Liver (tissue), 9 donors: Measurements from ENCODE around the gene SLC25A40. TPM values are rescaled to one million over a fixed set of nuclear protein-coding genes. Genes with fewer than 3 reads are reported as not detected.

Experiments used
- DNase-seq: peaks from one replicate; pipeline ENCODE4 v3.0.0-alpha.2; 2017; ENCODE audit warnings: low spot score
- H3K27ac ChIP-seq, 2 donors: one replicate each; pipeline ENCODE4 v1.7.0; 2013; ENCODE audit warnings: inconsistent platforms in 2 of 2, low read length in 2 of 2, control low read depth in 1 of 2, low read depth in 1 of 2, mild to moderate bottlenecking in 1 of 2
- H3K27me3 ChIP-seq, 4 donors: one replicate each; pipeline versions ENCODE4 v1.6.1 to v1.7.0; 2013; ENCODE audit warnings: low read length in 3 of 4, inconsistent platforms in 1 of 4, mild to moderate bottlenecking in 1 of 4, moderate library complexity in 1 of 4; ENCODE audit not compliant: control insufficient read depth in 4 of 4, insufficient read depth in 4 of 4
- H3K36me3 ChIP-seq, 4 donors: one replicate each; pipeline versions ENCODE4 v1.6.1 to v1.7.0; 2013; ENCODE audit warnings: low read length in 3 of 4, mild to moderate bottlenecking in 3 of 4, low read depth in 1 of 4, moderate library complexity in 1 of 4; ENCODE audit not compliant: control insufficient read depth in 4 of 4, insufficient read depth in 3 of 4
- H3K4me1 ChIP-seq, 4 donors: one replicate each; pipeline versions ENCODE4 v1.6.1 to v1.7.0; 2013; ENCODE audit warnings: low read length in 3 of 4, mild to moderate bottlenecking in 3 of 4, moderate library complexity in 1 of 4; ENCODE audit not compliant: control insufficient read depth in 4 of 4, insufficient read depth in 4 of 4
- H3K4me3 ChIP-seq, 3 donors: one replicate each; pipeline versions ENCODE4 v1.6.1 to v1.7.0; 2013; ENCODE audit warnings: low read length in 3 of 3, control low read depth in 1 of 3, low read depth in 1 of 3, mild to moderate bottlenecking in 1 of 3
- H3K9ac ChIP-seq, 2 donors: one replicate each; pipeline ENCODE4 v1.7.0; 2013; ENCODE audit warnings: low read length in 2 of 2, mild to moderate bottlenecking in 2 of 2, moderate library complexity in 2 of 2, control low read depth in 1 of 2, low read depth in 1 of 2
- H3K9me3 ChIP-seq, 4 donors: one replicate each; pipeline versions ENCODE4 v1.6.1 to v1.7.0; 2013; ENCODE audit warnings: low read length in 3 of 4; ENCODE audit not compliant: control insufficient read depth in 4 of 4
- EGR1 ChIP-seq, 2 donors: IDR thresholded peaks; 2 replicates each; pipeline ENCODE4 v1.6.1; 2016 to 2018; ENCODE audit warnings: antibody characterized with exemption in 2 of 2, low read depth in 2 of 2
- FOXA1 ChIP-seq: IDR thresholded peaks from 2 replicates; pipeline ENCODE4 v1.6.1; 2016; ENCODE audit warnings: antibody characterized with exemption
- FOXA2 ChIP-seq: IDR thresholded peaks from 2 replicates; pipeline ENCODE4 v1.6.1; 2016; ENCODE audit warnings: antibody characterized with exemption
- GABPA ChIP-seq, 2 donors: IDR thresholded peaks in 1 of 2; conservative IDR thresholded peaks in 1 of 2; 2 replicates each; pipeline ENCODE4 v1.6.1; 2016; ENCODE audit warnings: antibody characterized with exemption in 2 of 2, mild to moderate bottlenecking in 1 of 2, moderate library complexity in 1 of 2
- HNF4A ChIP-seq, 2 donors: conservative IDR thresholded peaks; 2 replicates each; pipeline ENCODE4 v1.6.1; 2016; ENCODE audit warnings: antibody characterized with exemption in 2 of 2, mild to moderate bottlenecking in 2 of 2
- HNF4G ChIP-seq: IDR thresholded peaks from 2 replicates; pipeline ENCODE4 v1.6.1; 2016; ENCODE audit warnings: antibody characterized with exemption
- JUND ChIP-seq, 2 donors: IDR thresholded peaks; 2 replicates each; pipeline ENCODE4 v1.6.1; 2016; ENCODE audit warnings: antibody characterized with exemption in 2 of 2
- NR2F2 ChIP-seq: IDR thresholded peaks from 2 replicates; pipeline ENCODE4 v1.6.1; 2016; ENCODE audit warnings: antibody characterized with exemption
- RAD21 ChIP-seq, 2 donors: IDR thresholded peaks; 2 replicates each; pipeline ENCODE4 v1.6.1; 2016; ENCODE audit warnings: antibody characterized with exemption in 2 of 2, mild to moderate bottlenecking in 2 of 2
- RXRA ChIP-seq, 2 donors: IDR thresholded peaks; 2 replicates each; pipeline ENCODE4 v1.6.1; 2017 to 2018; ENCODE audit warnings: antibody characterized with exemption in 2 of 2, mild to moderate bottlenecking in 1 of 2
- SP1 ChIP-seq: IDR thresholded peaks from 2 replicates; pipeline ENCODE4 v1.6.1; 2018; ENCODE audit warnings: antibody characterized with exemption, mild to moderate bottlenecking
- TAF1 ChIP-seq: conservative IDR thresholded peaks from 2 replicates; pipeline ENCODE4 v1.6.1; 2016; ENCODE audit warnings: antibody characterized with exemption, mild to moderate bottlenecking
- YY1 ChIP-seq: IDR thresholded peaks from 2 replicates; pipeline ENCODE4 v1.6.1; 2016; ENCODE audit warnings: antibody characterized with exemption, mild to moderate bottlenecking
- WGBS: extraction: QIAGEN DNeasy Blood & Tissue Kit; methylation state at CpG from one replicate; pipeline ENCODE4 v1.1.7; 2013; 5-methylcytosine and 5-hydroxymethylcytosine counted together
- polyA plus RNA-seq, 2 donors: library from polyadenylated mRNA; stranded (reverse) in 1 of 2; unstranded in 1 of 2; fragments of 200-250 nt in 1 of 2; fragments of >200 nt in 1 of 2; fragmentation: Nextera tagmentation in 1 of 2; extraction: Ambion mirVana in 1 of 2; gene quantifications; one replicate each; pipeline versions ENCODE4 v1.2.1 to v1.2.3, GENCODE V29; 2013 to 2015
- total RNA-seq, 2 donors: library from RNA; depleted of rRNA; stranded (reverse); fragments of >200 nt; gene quantifications; one replicate each; pipeline ENCODE4 v1.2.3, GENCODE V29; 2014
- TF ChIP-seq, protein P1 (sequence below): fragments of 150-350 bp; IDR thresholded peaks from 2 replicates; pipeline ENCODE4 v1.5.1; 2017; ENCODE audit warnings: improper control_type of control experiment, low read depth, low read length; ENCODE audit not compliant: missing input control
- TF ChIP-seq, protein P2 (sequence below): IDR thresholded peaks from 2 replicates; pipeline ENCODE4 v1.6.1; 2016; ENCODE audit warnings: antibody characterized with exemption
- TF ChIP-seq, protein P3 (sequence below): IDR thresholded peaks from 2 replicates; pipeline ENCODE4 v1.6.1; 2016; ENCODE audit warnings: antibody characterized with exemption
- TF ChIP-seq, protein P4 (sequence below): IDR thresholded peaks from 2 replicates; pipeline ENCODE4 v1.6.1; 2016; ENCODE audit warnings: antibody characterized with exemption, mild to moderate bottlenecking
- donor health status: healthy.
- donor health status: healthy.
- donor health status: healthy.
- donor health status: healthy.
- donor health status: healthy.

The SLC25A40 gene
- total and polyA plus RNA-seq, 4 donors, result 3.5 to 14.4 (median 4.4) TPM

DNA sequence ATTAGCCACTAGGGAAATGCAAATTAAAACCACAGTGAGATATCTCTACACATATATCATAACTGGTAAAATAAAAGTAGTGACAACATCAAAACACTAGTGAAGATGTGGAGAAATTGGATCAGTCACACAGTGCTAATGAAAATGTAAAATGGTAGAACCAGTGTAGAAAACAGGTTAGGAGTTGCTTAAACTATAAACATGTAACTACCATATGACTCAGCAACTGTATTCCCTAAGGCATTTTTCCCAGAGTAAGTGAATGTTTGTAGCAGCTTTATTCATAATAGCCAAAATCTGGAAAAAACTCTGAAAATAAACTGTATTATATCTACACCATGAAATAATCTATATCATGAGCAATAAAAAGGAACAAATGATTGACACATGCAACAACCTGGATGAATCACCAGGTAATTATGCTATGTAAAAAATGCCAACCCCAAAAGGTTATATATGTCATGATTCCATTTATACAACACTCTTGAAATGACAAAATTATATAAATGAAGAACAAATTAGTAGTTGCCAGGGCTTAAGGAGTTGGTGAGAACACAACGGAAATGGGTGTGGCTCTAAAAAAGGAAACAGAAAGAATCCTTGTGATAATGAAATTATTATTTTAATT is 22.8 kb downstream of the SLC25A40 start:
- no peak overlapping the region for H3K27ac ChIP-seq
- H3K9ac ChIP-seq, result no peak overlapping the region
- TF ChIP-seq FOXA1, result no peak
- no peak for TF ChIP-seq HNF4A (conservative IDR thresholded peaks at IDR 0.05)
- TF ChIP-seq, protein P1, sequence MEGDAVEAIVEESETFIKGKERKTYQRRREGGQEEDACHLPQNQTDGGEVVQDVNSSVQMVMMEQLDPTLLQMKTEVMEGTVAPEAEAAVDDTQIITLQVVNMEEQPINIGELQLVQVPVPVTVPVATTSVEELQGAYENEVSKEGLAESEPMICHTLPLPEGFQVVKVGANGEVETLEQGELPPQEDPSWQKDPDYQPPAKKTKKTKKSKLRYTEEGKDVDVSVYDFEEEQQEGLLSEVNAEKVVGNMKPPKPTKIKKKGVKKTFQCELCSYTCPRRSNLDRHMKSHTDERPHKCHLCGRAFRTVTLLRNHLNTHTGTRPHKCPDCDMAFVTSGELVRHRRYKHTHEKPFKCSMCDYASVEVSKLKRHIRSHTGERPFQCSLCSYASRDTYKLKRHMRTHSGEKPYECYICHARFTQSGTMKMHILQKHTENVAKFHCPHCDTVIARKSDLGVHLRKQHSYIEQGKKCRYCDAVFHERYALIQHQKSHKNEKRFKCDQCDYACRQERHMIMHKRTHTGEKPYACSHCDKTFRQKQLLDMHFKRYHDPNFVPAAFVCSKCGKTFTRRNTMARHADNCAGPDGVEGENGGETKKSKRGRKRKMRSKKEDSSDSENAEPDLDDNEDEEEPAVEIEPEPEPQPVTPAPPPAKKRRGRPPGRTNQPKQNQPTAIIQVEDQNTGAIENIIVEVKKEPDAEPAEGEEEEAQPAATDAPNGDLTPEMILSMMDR, result no peak
- no peak for TF ChIP-seq HNF4G
- TF ChIP-seq RAD21 (IDR thresholded peaks at IDR 0.05), result no peak
- TF ChIP-seq SP1, result no peak
- WGBS, result 79% methylated on average over 1 of the region's 1 CpG
- H3K36me3 ChIP-seq, result peaks cover 4 to 19% (median 17%) of the 10 kb centered on the region in 4 donors
- no peak overlapping the region for H3K4me3 ChIP-seq
- no peaks in the 10 kb centered on the region for H3K4me1 ChIP-seq
- H3K27me3 ChIP-seq, result no peaks in the 10 kb centered on the region
- no peak for DNase-seq
- no peaks in the 10 kb centered on the region for H3K9me3 ChIP-seq

DNA sequence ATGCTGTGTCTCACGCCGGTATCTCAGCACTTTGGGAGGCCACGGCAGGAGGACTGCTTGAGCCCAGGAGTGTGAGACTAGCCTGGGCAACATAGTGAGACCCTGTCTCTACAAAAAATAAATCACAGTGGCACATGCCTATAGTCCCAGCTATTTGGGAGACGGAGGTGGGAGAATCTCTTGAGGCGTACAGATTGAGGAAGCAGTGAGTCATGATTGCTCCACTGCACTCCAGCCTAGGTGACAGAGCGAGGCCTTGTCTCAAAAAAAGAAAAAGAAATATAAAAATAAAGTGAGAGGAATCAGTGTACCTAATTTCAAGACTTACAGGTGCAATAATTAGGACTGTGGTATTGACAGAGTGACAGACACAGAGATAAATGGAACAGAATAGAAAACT is 23.9 kb downstream of the SLC25A40 start:
- H3K36me3 ChIP-seq, result peaks cover 3 to 14% (median 10%) of the 10 kb centered on the region in 4 donors

More for the DNA sequence above, 23.9 kb downstream of the SLC25A40 start:
- WGBS, result 95% methylated on average over 6 of the region's 6 CpGs
- DNase-seq, result no peak
- Histone ChIP-seq H3K27me3 (no peaks in the 10 kb centered on the region), H3K9me3 (no peaks in the 10 kb centered on the region), H3K4me3 (no peak overlapping the region), H3K27ac (no peak overlapping the region), H3K9ac (no peak overlapping the region), H3K4me1 (no peaks in the 10 kb centered on the region)
- TF ChIP-seq, protein P2, sequence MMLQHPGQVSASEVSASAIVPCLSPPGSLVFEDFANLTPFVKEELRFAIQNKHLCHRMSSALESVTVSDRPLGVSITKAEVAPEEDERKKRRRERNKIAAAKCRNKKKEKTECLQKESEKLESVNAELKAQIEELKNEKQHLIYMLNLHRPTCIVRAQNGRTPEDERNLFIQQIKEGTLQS, result no peak
- TF ChIP-seq TAF1 (no peak), SP1 (no peak), GABPA (IDR thresholded peaks at IDR 0.05 in 1 of 2, conservative IDR thresholded peaks at IDR 0.05 in 1 of 2) (no peak), NR2F2 (no peak), YY1 (no peak), RXRA (IDR thresholded peaks at IDR 0.05) (no peak), RAD21 (IDR thresholded peaks at IDR 0.05) (no peak), FOXA2 (no peak), HNF4G (no peak), EGR1 (IDR thresholded peaks at IDR 0.05; ENCODE audit: low read depth in 2 of 2) (no peak), JUND (IDR thresholded peaks at IDR 0.05) (no peak)
- TF ChIP-seq, protein P3, sequence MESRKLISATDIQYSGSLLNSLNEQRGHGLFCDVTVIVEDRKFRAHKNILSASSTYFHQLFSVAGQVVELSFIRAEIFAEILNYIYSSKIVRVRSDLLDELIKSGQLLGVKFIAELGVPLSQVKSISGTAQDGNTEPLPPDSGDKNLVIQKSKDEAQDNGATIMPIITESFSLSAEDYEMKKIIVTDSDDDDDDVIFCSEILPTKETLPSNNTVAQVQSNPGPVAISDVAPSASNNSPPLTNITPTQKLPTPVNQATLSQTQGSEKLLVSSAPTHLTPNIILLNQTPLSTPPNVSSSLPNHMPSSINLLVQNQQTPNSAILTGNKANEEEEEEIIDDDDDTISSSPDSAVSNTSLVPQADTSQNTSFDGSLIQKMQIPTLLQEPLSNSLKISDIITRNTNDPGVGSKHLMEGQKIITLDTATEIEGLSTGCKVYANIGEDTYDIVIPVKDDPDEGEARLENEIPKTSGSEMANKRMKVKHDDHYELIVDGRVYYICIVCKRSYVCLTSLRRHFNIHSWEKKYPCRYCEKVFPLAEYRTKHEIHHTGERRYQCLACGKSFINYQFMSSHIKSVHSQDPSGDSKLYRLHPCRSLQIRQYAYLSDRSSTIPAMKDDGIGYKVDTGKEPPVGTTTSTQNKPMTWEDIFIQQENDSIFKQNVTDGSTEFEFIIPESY, result no peak
- TF ChIP-seq, protein P1, result no peak
- TF ChIP-seq, protein P4, sequence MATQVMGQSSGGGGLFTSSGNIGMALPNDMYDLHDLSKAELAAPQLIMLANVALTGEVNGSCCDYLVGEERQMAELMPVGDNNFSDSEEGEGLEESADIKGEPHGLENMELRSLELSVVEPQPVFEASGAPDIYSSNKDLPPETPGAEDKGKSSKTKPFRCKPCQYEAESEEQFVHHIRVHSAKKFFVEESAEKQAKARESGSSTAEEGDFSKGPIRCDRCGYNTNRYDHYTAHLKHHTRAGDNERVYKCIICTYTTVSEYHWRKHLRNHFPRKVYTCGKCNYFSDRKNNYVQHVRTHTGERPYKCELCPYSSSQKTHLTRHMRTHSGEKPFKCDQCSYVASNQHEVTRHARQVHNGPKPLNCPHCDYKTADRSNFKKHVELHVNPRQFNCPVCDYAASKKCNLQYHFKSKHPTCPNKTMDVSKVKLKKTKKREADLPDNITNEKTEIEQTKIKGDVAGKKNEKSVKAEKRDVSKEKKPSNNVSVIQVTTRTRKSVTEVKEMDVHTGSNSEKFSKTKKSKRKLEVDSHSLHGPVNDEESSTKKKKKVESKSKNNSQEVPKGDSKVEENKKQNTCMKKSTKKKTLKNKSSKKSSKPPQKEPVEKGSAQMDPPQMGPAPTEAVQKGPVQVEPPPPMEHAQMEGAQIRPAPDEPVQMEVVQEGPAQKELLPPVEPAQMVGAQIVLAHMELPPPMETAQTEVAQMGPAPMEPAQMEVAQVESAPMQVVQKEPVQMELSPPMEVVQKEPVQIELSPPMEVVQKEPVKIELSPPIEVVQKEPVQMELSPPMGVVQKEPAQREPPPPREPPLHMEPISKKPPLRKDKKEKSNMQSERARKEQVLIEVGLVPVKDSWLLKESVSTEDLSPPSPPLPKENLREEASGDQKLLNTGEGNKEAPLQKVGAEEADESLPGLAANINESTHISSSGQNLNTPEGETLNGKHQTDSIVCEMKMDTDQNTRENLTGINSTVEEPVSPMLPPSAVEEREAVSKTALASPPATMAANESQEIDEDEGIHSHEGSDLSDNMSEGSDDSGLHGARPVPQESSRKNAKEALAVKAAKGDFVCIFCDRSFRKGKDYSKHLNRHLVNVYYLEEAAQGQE, result no peak
